ENCODE results near the gene KCNJ6.
"Not testable (repeated sequence)": the region's sequence is repeated elsewhere in the genome, so short reads cannot be mapped to it uniquely, and the experiment has no call there.

KCNJ6 gene

GRCh38 chr21:37734846-37735245, 181.4 kb downstream of the KCNJ6 start:
- no peak overlapping the region for H3K4me3 ChIP-seq (ENCODE audit: low read length)
- DNase-seq (ENCODE audit: low read depth), result no peak
- no peak for TF ChIP-seq CTCF (IDR thresholded peaks at IDR 0.05; ENCODE audit: insufficient read depth, low read depth, low read length, missing control alignments)

GRCh38 chr21:37732927-37733326, 183.3 kb downstream of the KCNJ6 start:
- no peak overlapping the region for H3K4me3 ChIP-seq (ENCODE audit: low read length)
- no peak for DNase-seq (ENCODE audit: low read depth)
- no peak for TF ChIP-seq CTCF (IDR thresholded peaks at IDR 0.05; ENCODE audit: insufficient read depth, low read depth, low read length, missing control alignments)

GRCh38 chr21:37724201-37724600, 192.1 kb downstream of the KCNJ6 start:
- no peak for DNase-seq (ENCODE audit: low read depth)
- H3K4me3 ChIP-seq (ENCODE audit: low read length), result no peak overlapping the region
- TF ChIP-seq CTCF (IDR thresholded peaks at IDR 0.05; ENCODE audit: insufficient read depth, low read depth, low read length, missing control alignments), result no peak

- DNase-seq (ENCODE audit: low read depth), result no peak
- H3K4me3 ChIP-seq (ENCODE audit: low read length), result no peak overlapping the region
- TF ChIP-seq CTCF (IDR thresholded peaks at IDR 0.05; ENCODE audit: insufficient read depth, low read depth, low read length, missing control alignments), result no peak
Observed at GRCh38 chr21:37717534-37717933, 198.7 kb downstream of the KCNJ6 start.

- not testable (repeated sequence) for DNase-seq (ENCODE audit: low read depth); H3K4me3 ChIP-seq (ENCODE audit: low read length)
Observed at GRCh38 chr21:37712569-37712934, 203.7 kb downstream of the KCNJ6 start.

GRCh38 chr21:37711836-37712568, 204.3 kb downstream of the KCNJ6 start:
- peak; percentile 74 for DNase-seq (ENCODE audit: low read depth)
- peak; percentile 98 for TF ChIP-seq CTCF (IDR thresholded peaks at IDR 0.05; ENCODE audit: insufficient read depth, low read depth, low read length, missing control alignments)
- no peak overlapping the region for H3K4me3 ChIP-seq (ENCODE audit: low read length)

- no peak overlapping the region for H3K4me3 ChIP-seq (ENCODE audit: low read length)
- TF ChIP-seq CTCF (IDR thresholded peaks at IDR 0.05; ENCODE audit: insufficient read depth, low read depth, low read length, missing control alignments), result no peak
- no peak for DNase-seq (ENCODE audit: low read depth)
Observed at GRCh38 chr21:37711286-37711829, 204.9 kb downstream of the KCNJ6 start.

Data from epithelial cell of esophagus (primary cell).